HG02943 (cell line): ENCODE data around the gene P2RY2.
"Not testable (repeated sequence)": the region's sequence is repeated elsewhere in the genome, so short reads cannot be mapped to it uniquely, and the experiment has no call there.

Experiments used
- ATAC-seq: cut with Tn5 transposase; IDR thresholded peaks from one replicate; pipeline ENCODE4 v1.9.1; 2021; ENCODE audit warnings: mild to moderate bottlenecking, low read depth, moderate library complexity; ENCODE audit not compliant: unreplicated experiment

The P2RY2 gene

DNA sequence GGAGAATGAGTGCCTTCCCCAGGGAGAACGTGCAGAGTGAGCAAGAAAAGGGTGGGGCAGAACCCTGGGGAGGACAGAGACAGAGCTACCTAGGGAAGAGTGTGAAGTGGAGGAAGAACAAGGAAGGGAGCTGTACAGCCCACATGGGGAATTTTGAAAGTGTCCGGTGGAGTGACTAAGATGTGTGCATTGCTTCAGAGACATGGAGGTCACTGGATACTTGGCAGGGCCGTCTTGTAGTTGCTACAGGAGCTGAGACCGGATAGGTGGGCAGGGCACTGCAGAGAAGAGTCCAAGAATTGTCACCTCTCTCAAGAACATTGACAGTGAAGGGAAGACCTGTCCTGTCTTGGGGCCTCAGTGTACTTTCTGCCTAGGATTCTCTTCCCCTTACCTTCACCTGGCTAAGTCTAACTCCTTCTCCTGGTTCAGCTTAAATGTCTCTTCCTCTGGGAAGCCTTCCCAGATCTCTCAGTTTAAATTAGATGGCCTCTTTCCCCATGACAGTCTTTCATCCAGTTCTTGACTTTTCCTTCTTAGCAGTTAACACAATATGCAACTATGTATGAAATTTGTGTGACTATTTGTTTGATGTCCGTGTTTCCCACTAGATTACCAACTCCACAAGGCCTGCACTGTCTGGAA is 44.9 kb downstream of the P2RY2 start:
- no peak for ATAC-seq

DNA sequence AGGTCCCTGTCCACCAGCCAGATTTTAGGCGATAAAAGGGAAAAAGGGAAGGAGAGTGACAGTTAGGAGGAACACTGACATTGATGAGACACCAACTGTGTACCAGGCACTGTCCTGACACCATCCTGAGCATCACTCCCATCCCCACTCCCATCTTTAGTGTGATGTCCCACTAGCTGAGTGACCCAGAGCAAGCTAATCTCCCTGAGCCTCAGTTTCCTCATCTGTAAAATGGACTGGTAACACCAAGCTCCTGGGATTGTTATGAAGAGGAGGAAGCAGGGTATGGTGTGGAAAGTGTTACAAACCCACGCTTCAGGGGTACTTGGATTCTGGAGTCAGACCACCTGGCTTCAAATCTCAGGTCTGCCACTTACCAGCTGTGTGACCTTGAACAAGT is 45.6 kb downstream of the P2RY2 start:
- ATAC-seq, result no peak

- ATAC-seq, result no peak
These were observed 47.3 kb downstream of the P2RY2 start for GRCh38 chr11:73265278-73265810.

DNA sequence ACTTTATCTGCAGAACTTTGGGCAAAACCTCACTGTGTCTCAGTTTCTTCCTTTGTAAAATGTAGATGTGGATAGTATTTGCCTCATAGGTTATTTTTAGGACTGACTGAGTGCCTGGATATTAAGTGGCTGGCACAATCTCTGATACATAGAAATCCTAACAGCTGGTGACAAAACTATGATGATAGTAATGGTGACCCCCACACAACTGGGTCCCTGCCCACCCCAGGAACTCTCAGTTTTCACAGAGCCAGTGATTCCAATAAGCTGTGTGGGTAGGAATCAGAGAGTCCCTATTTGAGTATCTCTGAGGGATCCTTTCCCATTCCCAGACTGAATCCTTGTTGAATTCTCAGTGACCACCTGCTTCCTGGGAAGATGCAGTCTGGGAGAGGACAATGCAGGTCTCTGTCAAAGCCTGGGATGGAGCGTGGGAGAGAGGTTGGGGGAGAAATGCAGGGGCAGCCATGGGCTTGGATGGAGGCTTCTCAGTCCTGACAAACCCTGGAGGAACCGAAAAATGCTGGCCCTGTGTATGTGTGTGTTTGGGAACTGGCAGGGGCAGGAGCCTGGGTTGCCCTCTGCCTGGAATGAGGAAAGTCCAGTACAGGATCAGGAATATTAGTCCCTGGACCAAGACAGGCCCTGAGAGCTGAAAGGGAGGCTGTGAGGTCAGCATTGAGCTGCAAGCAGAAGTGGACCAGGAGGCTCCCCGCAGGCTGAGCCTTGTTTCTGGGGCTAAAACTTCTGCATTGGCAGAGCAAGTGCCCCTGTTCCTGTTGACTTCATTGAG is 48.0 kb downstream of the P2RY2 start:
- ATAC-seq, result no peak

- no peak for ATAC-seq
These were observed 48.6 kb downstream of the P2RY2 start for GRCh38 chr11:73266646-73267020.

GRCh38 chr11:73267122-73267846 is 49.2 kb downstream of the P2RY2 start:
- no peak for ATAC-seq

GRCh38 chr11:73267906-73268540 is 49.9 kb downstream of the P2RY2 start:
- no peak for ATAC-seq

DNA sequence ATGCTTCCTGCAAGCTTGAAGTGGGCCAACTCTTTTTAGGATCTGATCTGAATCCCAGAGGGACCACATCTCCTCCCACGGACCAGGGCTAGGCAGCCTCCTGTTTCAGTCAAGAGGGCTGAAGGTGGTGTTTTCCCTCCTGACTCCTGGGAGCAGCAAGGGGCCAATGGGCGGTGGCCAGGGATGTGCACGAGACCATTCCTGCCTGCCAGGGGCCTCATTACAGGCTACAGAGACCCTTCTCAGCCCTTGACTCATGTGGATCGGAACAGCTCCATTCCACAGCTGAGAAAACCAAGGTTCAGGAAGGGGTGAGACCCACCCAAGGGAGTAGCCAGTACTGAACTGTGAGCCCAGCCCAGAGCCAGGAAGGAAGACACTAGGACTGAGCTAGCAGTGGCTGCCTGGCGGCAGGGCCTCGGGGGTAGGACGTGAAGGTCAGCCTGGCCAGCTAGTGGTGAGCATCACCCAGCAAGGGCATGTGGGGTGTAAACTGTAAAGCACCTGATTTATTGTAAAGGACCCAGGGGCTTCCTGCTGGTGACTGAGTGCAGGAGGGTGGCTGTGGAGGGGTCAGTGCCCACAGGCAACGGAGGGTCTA is 50.7 kb downstream of the P2RY2 start:
- no peak for ATAC-seq

DNA sequence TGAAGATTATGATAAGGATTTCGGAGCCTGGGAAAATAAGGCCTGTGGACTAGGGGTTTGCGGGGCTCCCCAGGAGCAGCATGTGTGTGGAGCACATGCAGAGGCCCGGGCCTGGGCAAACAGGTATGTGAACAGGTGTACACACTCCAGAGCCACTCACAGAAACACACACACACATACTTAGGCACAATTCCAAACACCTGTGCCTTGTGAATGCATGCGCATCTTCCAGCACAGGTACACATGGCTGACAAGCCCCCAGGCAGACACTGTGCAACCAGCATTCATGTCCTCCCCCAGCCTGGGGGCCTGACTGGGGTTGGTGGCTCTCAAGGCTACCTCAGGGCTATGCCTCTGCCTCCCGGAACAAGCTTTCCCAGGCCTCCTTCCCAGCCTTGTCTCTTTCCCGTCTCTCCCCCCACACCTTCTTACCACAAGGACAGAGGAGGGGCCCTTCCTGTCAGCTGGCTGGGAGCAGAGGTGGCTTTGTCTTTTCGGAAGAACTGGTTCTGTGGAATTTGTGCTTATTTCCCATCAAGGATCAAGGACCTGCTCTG is 51.5 kb downstream of the P2RY2 start:
- ATAC-seq, result no peak

DNA sequence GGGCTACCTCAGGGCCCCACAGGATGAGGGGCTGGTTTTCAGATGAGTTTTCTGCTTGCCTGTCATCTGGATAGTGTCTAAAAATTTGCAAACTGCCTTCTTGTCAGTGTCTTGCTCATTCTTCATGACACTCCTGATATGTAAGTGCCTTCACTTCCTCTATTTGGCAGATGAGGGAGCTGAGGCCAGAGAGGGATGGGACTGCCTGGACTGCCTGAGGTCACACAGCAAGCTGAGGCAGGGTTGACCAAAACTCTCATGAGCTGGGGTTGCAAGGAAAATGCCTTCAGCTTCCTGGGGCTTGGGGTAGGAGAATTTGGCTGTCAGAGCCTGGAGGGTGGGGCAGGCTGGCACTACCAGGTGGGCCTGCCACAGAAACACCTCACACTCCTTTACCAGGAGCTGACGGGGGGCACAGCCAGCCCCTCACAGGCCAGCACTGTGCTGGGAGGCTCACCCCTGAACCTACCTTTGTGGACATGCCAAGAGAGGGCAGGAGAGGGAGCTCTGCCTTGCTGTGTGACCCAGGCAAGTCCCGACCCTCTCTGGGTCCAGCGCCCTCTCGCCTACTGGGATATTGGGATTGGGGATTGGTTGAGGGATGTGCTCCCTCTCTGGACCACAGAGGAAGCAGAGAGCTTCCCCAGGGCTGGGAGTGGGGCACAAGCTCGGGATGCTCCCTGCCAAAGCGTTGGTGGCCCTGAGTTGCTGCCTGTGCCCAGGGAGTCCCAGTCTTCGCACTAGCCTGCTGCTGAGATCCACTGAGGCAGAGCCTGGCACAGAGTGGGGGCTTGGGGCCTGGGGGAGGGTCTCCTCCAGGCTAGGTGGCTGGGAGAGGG is 52.2 kb downstream of the P2RY2 start:
- ATAC-seq, result no peak

DNA sequence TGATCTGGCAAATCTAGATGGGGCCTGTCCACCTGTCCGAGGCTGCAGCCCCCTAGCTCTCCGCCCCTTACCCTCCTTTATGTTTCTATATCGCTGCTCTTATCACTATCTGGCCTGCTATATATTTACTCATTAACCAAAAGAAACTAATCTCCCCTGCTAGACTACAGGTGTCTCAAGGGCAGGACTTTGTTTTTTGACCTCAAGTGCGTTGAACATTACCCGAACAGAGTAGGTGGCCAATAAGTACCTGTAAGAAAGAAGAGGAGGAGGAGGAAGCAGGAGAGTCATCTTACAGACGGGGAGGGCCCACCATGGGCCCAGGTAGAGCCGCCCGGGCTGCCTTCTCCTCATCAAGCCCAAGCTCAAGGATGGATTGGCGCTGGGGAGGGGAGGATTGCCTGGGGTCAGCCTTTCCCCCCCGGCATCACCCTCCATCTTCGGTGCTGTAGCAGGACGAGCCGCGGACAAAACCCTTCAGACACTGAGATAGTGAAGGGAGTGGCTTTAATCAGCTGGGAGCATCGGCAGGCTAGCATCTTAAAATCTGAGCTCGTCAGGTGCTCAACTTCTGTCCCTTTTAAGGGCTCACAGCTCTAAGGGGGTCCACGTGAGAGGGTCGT is 52.9 kb downstream of the P2RY2 start:
- no peak for ATAC-seq

GRCh38 chr11:73271478-73271865 is 53.4 kb downstream of the P2RY2 start:
- ATAC-seq, result not testable (repeated sequence)

GRCh38 chr11:73271936-73272679 is 54.0 kb downstream of the P2RY2 start, which contains the start of gene P2RY6:
Gene P2RY6, plus strand, starts transcription at chr11:73272338. Its CDS starts 24,181 bp downstream, at chr11:73296519.
- no peak for ATAC-seq

GRCh38 chr11:73272680-73273038 is 54.6 kb downstream of the P2RY2 start:
- ATAC-seq, result no peak

DNA sequence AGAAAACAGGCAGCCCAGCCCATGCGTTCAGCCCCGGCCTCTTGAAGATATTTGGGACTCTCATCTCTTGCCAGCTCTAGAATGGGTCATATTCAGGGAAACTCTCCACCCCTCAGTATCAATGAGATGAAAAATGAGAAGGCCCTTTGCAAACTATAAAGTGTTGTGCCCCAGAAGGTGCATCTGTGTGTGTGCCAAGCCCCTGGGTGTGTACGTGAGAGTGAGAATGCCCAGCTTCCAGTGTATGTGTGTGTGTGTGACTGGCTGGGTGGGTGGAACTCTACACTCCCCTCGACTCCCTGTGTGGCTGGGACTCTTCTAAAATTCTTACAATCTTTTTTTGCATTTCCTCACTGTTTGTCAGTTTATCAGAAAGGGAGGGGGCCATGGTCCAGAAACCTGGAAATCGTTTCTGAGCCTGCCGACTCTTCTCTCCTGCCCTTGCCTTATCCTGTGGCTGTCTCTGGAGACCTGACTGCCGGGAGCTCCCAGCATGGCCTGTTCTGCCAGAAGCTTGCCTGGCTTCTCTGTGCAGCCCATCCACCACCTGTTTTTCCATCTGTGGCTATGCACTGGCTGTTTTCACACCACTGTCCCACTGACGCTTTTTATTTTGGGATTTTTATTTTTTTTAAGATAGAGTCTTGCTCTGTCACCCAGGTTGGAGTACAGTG is 55.3 kb downstream of the P2RY2 start:
- no peak for ATAC-seq

DNA sequence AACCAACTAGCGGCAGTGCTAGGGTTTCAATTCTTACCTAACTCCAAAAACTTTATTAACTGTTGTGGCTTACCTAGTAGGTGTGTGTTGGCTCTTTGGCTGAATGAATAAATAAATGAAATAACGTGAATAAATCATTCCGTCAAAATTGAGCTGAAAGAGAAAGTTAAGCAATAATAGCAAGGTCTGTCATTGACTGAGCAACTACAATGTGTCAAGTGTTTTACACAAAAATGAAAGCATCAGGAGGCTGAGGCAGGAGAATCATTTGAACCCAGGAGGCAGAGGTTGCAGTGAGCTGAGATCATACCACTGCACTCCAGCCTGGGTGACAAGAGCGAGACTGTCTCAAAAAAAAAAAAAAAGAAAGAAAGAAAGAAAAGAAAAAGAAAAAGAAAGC is 56.1 kb downstream of the P2RY2 start:
- not testable (repeated sequence) for ATAC-seq

GRCh38 chr11:73274722-73275380 is 56.8 kb downstream of the P2RY2 start:
- ATAC-seq, result no peak
